Measurements from ENCODE around the gene ERBB4. TPM values are rescaled to one million over a fixed set of nuclear protein-coding genes. Genes with fewer than 3 reads are reported as not detected.

ERBB4 gene
- total RNA-seq, 1 experiment from 2014 or later = 2.9 TPM

DNA sequence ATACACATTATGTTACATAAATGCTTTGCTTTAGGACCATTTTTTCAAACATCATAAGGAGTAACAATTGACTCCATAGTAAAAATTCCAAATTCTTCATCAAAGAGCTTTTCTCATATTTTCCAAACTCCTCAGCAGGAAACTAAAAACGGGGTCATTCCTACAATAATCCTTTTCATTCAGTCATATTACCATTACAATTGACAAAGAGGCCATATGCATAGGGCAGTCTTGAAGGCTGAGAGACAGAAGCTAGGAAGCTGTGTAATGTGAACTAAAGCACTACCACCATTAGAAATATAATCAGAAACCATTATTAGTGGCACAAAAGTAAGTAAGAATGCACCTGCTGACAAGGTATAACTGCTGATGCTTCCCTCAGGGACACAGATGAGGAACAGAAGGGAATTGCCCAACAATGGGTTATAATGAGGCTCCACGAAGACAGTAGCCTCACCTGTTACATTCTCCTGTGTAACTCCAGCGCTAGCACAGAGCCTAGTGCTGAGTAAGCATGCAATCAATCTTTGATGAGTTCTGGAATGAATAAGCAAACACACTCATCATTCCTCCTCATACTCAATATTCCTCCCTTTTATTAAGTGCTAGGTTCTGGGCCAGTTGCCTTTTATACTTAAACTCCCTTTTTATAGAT lies 1039.9 kb downstream of the ERBB4 start:
- Mint-ChIP-seq H3K27ac (ENCODE audit: unreplicated experiment) (no peak overlapping the region), H3K4me3 (ENCODE audit: low read depth, unreplicated experiment) (no peak overlapping the region), H3K9me3 (ENCODE audit: low read depth, unreplicated experiment) (peaks cover 3% of the 10 kb centered on the region), H3K36me3 (ENCODE audit: insufficient read depth, unreplicated experiment) (no peaks in the 10 kb centered on the region), H3K27me3 (ENCODE audit: unreplicated experiment) (no peaks in the 10 kb centered on the region), H3K4me1 (ENCODE audit: low read depth, unreplicated experiment) (no peaks in the 10 kb centered on the region)
- TF ChIP-seq, protein P1, sequence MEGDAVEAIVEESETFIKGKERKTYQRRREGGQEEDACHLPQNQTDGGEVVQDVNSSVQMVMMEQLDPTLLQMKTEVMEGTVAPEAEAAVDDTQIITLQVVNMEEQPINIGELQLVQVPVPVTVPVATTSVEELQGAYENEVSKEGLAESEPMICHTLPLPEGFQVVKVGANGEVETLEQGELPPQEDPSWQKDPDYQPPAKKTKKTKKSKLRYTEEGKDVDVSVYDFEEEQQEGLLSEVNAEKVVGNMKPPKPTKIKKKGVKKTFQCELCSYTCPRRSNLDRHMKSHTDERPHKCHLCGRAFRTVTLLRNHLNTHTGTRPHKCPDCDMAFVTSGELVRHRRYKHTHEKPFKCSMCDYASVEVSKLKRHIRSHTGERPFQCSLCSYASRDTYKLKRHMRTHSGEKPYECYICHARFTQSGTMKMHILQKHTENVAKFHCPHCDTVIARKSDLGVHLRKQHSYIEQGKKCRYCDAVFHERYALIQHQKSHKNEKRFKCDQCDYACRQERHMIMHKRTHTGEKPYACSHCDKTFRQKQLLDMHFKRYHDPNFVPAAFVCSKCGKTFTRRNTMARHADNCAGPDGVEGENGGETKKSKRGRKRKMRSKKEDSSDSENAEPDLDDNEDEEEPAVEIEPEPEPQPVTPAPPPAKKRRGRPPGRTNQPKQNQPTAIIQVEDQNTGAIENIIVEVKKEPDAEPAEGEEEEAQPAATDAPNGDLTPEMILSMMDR (IDR thresholded peaks at IDR 0.05; ENCODE audit: unreplicated experiment) = no peak
- BruUV-seq (replicated peaks) = no TSS peak
- DNase-seq = no peak
- CTCF ChIA-PET = no interaction called here
- intact Hi-C loops (cut with micrococcal nuclease; ENCODE audit: unreplicated experiment) = no loop called here

DNA sequence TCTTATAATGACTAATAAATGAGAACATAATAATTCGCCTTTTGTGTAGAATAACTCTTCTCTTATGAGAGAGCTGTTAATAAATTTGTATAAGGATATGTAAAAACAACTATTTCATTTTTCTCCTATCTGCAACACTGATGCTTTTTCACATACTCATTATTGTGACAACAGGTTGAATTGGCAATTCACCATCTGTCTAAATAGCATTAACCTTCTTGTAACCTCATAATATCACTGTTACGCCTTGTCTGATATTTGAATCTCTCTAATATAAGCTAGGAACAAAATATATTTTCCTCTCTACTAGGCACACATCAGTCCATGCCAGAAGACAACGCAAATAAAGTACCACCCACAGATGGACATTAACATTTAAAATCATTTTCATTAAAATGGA lies 1043.3 kb downstream of the ERBB4 start:
- no peak overlapping the region for H3K27ac Mint-ChIP-seq (ENCODE audit: unreplicated experiment)
- CTCF ChIA-PET = no interaction called here
- no peaks in the 10 kb centered on the region for H3K4me1 Mint-ChIP-seq (ENCODE audit: low read depth, unreplicated experiment)
- TF ChIP-seq, protein P1 (IDR thresholded peaks at IDR 0.05; ENCODE audit: unreplicated experiment) = no peak
- no peaks in the 10 kb centered on the region for H3K36me3 Mint-ChIP-seq (ENCODE audit: insufficient read depth, unreplicated experiment)
- intact Hi-C loops (cut with micrococcal nuclease; ENCODE audit: unreplicated experiment) = no loop called here
- BruUV-seq (replicated peaks) = no TSS peak
- H3K27me3 Mint-ChIP-seq (ENCODE audit: unreplicated experiment) = no peaks in the 10 kb centered on the region
- no peak overlapping the region for H3K4me3 Mint-ChIP-seq (ENCODE audit: low read depth, unreplicated experiment)
- no peaks in the 10 kb centered on the region for H3K9me3 Mint-ChIP-seq (ENCODE audit: low read depth, unreplicated experiment)
- no peak for DNase-seq

DNA sequence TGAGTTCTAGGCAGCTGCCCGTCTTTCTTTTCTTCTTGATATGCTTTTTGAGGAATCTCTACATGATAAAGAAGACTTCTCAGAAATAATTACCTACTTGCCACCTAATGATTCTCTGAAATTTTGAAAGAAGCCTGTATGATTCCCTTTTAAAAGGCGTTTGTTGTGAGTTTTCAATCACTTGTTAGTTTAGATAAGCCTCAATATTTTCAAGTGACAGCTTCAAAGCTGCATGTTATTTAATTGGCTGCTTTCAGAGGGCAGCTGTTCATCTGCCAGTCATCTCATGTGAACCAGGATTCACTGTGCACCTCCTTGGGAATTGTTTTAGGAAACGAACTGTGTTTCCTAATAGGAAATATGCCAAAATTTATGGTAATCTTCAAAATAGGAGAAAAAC lies 1044.1 kb downstream of the ERBB4 start:
- Mint-ChIP-seq H3K27me3 (ENCODE audit: unreplicated experiment) (no peaks in the 10 kb centered on the region), H3K27ac (ENCODE audit: unreplicated experiment) (no peak overlapping the region), H3K4me3 (ENCODE audit: low read depth, unreplicated experiment) (no peak overlapping the region), H3K4me1 (ENCODE audit: low read depth, unreplicated experiment) (no peaks in the 10 kb centered on the region), H3K9me3 (ENCODE audit: low read depth, unreplicated experiment) (no peaks in the 10 kb centered on the region), H3K36me3 (ENCODE audit: insufficient read depth, unreplicated experiment) (no peaks in the 10 kb centered on the region)
- TF ChIP-seq, protein P1 (IDR thresholded peaks at IDR 0.05; ENCODE audit: unreplicated experiment) = no peak
- BruUV-seq (replicated peaks) = no TSS peak
- intact Hi-C loops (cut with micrococcal nuclease; ENCODE audit: unreplicated experiment) = no loop called here
- no peak for DNase-seq
- CTCF ChIA-PET = no interaction called here

DNA sequence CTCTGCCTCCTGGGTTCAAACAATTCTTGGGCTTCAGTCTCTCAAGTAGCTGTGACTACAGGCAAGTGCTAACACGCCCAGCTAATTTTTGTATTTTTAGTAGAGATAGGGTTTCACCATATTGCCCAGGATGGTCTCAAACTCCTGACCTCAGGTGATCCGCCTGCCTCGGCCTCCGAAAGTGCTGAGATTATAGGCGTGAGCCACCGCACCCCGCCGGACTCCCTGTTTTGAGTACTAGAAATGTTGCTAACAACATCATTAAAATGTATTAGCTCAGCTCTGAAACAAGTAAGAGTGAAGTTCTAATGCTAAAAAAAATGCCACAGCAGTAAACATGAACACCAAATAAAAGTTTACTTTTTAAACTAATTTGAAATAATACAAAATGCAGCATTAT lies 1044.5 kb downstream of the ERBB4 start:
- Mint-ChIP-seq H3K4me1 (ENCODE audit: low read depth, unreplicated experiment) (no peaks in the 10 kb centered on the region), H3K36me3 (ENCODE audit: insufficient read depth, unreplicated experiment) (no peaks in the 10 kb centered on the region), H3K27ac (ENCODE audit: unreplicated experiment) (no peak overlapping the region), H3K4me3 (ENCODE audit: low read depth, unreplicated experiment) (no peak overlapping the region), H3K27me3 (ENCODE audit: unreplicated experiment) (no peaks in the 10 kb centered on the region), H3K9me3 (ENCODE audit: low read depth, unreplicated experiment) (no peaks in the 10 kb centered on the region)
- BruUV-seq (replicated peaks) = no TSS peak
- intact Hi-C loops (cut with micrococcal nuclease; ENCODE audit: unreplicated experiment) = no loop called here
- no peak for DNase-seq
- CTCF ChIA-PET = no interaction called here
- TF ChIP-seq, protein P1 (IDR thresholded peaks at IDR 0.05; ENCODE audit: unreplicated experiment) = no peak

Data from Calu3 (cell line).